ENCODE measurements around the gene TOX3. TPM values are rescaled to one million over a fixed set of nuclear protein-coding genes. Genes with fewer than 3 reads are reported as not detected.

TOX3 gene
- total and polyA plus RNA-seq, 2 experiments from 2014 or later = 9.8 to 15.6 TPM

DNA sequence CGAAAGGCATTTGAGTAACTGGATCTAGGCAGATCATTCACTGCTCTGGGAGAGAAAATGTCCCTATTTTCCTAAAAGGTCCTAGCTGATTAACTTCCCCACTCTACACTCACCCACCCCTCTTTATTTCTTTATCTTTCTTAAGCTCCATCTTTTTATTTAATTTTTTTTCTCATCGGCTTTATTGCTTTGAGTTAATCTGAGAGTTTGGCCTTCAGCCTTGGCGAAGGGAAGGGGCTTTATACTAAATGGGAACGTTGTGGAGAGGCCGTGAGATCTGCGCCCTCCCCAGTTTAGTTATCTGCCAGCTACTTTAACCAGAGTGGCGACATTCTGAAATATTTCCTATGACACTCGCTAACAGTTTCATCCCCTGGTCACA is 882 bp upstream of the TOX3 start:
- H3K36me3 Mint-ChIP-seq (ENCODE audit: low read depth) = no peaks in the 10 kb centered on the region; the same call in 1 of the 3 replicates
- Histone ChIP-seq H3K79me2 (replicated peaks; ENCODE audit: insufficient read depth) (peaks cover 34% of the 10 kb centered on the region), H3K36me3 (ENCODE audit: insufficient read depth) (no peaks in the 10 kb centered on the region), H3K27me3 (ENCODE audit: insufficient read depth) (peaks cover 67% of the 10 kb centered on the region), H3K4me2 (peak overlapping the region; percentile 91), H3K9me2 (ENCODE audit: insufficient read depth) (no peaks in the 10 kb centered on the region), H3K4me3 (peak overlapping the region; percentile 71), H2AFZ (no peak overlapping the region), H3K4me1 (ENCODE audit: insufficient read depth) (peaks cover 42% of the 10 kb centered on the region), H3F3A (replicated peaks; ENCODE audit: low read depth) (peaks cover 7% of the 10 kb centered on the region; the same call in 1 of the 2 replicates), H4K20me1 (replicated peaks; ENCODE audit: insufficient read depth) (no peaks in the 10 kb centered on the region; the same call in 1 of the 2 replicates), H3K27ac (ENCODE audit: low read depth) (no peak overlapping the region)
- ATAC-seq (no peak), DNase-seq (ENCODE audit: low spot score) (no peak)
- H3K27ac Mint-ChIP-seq = no peak overlapping the region; the same call in 1 of the 2 replicates
- peaks cover 28% of the 10 kb centered on the region for H3K27me3 Mint-ChIP-seq (ENCODE audit: insufficient read depth, low read depth, poor library complexity)
- peak overlapping the region; percentile 85 for H3K4me3 Mint-ChIP-seq
- H3K9me3 Mint-ChIP-seq = no peaks in the 10 kb centered on the region
- H3K4me1 Mint-ChIP-seq = peaks cover 43% of the 10 kb centered on the region
- TF ChIP-seq, protein P1, sequence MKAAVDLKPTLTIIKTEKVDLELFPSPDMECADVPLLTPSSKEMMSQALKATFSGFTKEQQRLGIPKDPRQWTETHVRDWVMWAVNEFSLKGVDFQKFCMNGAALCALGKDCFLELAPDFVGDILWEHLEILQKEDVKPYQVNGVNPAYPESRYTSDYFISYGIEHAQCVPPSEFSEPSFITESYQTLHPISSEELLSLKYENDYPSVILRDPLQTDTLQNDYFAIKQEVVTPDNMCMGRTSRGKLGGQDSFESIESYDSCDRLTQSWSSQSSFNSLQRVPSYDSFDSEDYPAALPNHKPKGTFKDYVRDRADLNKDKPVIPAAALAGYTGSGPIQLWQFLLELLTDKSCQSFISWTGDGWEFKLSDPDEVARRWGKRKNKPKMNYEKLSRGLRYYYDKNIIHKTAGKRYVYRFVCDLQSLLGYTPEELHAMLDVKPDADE (IDR thresholded peaks at IDR 0.05) = no peak
- peak; percentile 48 for TF ChIP-seq EZH2 (IDR thresholded peaks at IDR 0.05; ENCODE audit: low read depth, unreplicated experiment)

DNA sequence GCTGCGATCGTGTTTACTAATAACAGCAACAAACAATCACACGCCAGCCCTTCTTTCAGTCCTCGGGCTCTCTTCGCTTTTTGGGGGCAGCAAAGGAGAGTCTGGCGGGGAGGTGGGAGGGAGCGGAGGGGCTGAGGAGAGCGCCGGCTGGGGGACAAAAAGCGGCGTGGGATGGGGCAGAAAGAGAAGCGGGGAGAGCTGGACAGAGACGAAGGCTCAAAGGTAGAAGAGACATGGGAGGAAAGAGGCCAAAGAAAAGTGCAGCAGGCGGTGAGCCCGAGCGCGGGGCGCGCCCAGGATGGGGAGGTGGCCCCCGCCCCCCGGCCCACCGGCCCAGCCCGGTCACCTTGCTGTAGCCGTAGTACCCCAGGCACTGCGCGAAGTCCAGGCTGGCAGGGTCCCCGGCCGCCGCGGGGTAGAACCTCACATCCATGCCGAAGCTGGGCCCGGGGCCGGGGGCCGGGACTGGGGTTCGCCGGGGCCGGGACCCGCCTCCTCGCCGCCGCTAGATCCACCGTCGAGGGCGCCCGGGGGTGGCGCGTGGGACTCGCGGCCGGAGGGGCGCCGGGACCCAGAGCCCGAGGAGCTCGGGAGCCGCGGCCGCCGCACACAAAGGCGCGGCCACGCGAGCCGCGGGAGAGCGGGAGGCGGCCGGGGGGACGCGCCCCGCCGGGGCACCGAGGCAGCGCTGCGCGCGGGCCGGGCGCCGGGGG is 496 bp downstream of the TOX3 start:
- H3F3A ChIP-seq (replicated peaks; ENCODE audit: low read depth) = peaks cover 7% of the 10 kb centered on the region; the same call in 1 of the 2 replicates
- no peak overlapping the region for H3K27ac ChIP-seq (ENCODE audit: low read depth)
- H3K4me3 Mint-ChIP-seq = peak overlapping the region; percentile 92
- H3K9me3 Mint-ChIP-seq = no peaks in the 10 kb centered on the region
- peak; percentile 73 for DNase-seq (ENCODE audit: low spot score)
- peaks cover 37% of the 10 kb centered on the region for H3K4me1 ChIP-seq (ENCODE audit: insufficient read depth)
- H3K27me3 Mint-ChIP-seq (ENCODE audit: insufficient read depth, low read depth, poor library complexity) = peaks cover 23% of the 10 kb centered on the region
- peaks cover 38% of the 10 kb centered on the region for H3K4me1 Mint-ChIP-seq
- peaks cover 3% of the 10 kb centered on the region for H4K20me1 ChIP-seq (replicated peaks; ENCODE audit: insufficient read depth)
- peaks cover 48% of the 10 kb centered on the region for H3K79me2 ChIP-seq (replicated peaks; ENCODE audit: insufficient read depth)
- H3K36me3 Mint-ChIP-seq (ENCODE audit: low read depth) = peaks cover 4% of the 10 kb centered on the region; the same call in 2 of the 3 replicates
- H3K27ac Mint-ChIP-seq = no peak overlapping the region
- peak overlapping the region; percentile 98 for H3K4me2 ChIP-seq
- H3K4me3 ChIP-seq = peak overlapping the region; percentile 76
- H3K27me3 ChIP-seq (ENCODE audit: insufficient read depth) = peaks cover 54% of the 10 kb centered on the region
- no peak for TF ChIP-seq POLR2AphosphoS5 (IDR thresholded peaks at IDR 0.05; ENCODE audit: low read depth)
- 0 out of 2 replicates have a peak, but pooled peaks cover 3% of the 10 kb centered on the region for H3K9me2 ChIP-seq (ENCODE audit: insufficient read depth)
- H3K36me3 ChIP-seq (ENCODE audit: insufficient read depth) = no peaks in the 10 kb centered on the region
- H2AFZ ChIP-seq = no peak overlapping the region
- peak; percentile 18 for ATAC-seq

DNA sequence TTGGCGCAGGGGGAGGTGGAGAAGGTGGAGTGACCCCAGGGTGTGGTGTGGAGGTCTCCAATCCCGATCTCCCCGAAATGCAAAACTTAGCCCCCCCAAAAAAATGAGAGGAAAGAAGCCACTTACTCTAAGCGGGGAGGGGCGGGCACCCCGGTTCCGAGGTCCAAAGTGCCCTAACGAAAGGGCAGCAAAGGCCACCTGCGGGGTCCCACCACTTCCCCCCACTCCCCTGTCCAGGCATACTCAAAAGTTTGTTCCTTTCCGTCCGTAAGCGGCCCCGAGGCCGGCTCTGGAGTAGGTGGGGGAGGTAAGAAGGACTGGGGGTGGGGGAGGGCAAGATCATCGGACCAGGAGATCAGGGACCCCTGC is 1.1 kb downstream of the TOX3 start:
- DNase-seq (ENCODE audit: low spot score) = no peak
- H2AFZ ChIP-seq = peak overlapping the region; percentile 45
- Mint-ChIP-seq H3K9me3 (no peaks in the 10 kb centered on the region), H3K27me3 (ENCODE audit: insufficient read depth, low read depth, poor library complexity) (peaks cover 23% of the 10 kb centered on the region), H3K4me3 (peak overlapping the region; percentile 92), H3K4me1 (peaks cover 38% of the 10 kb centered on the region), H3K27ac (no peak overlapping the region), H3K36me3 (ENCODE audit: low read depth) (peaks cover 4% of the 10 kb centered on the region; the same call in 2 of the 3 replicates)
- H3K36me3 ChIP-seq (ENCODE audit: insufficient read depth) = no peaks in the 10 kb centered on the region
- H3K4me3 ChIP-seq = peak overlapping the region; percentile 76
- peak; percentile 5 for ATAC-seq
- peak overlapping the region; percentile 98 for H3K4me2 ChIP-seq
- peaks cover 48% of the 10 kb centered on the region for H3K27me3 ChIP-seq (ENCODE audit: insufficient read depth)
- H3K4me1 ChIP-seq (ENCODE audit: insufficient read depth) = peaks cover 37% of the 10 kb centered on the region
- peaks cover 6% of the 10 kb centered on the region for H4K20me1 ChIP-seq (replicated peaks; ENCODE audit: insufficient read depth)
- peaks cover 7% of the 10 kb centered on the region; the same call in 1 of the 2 replicates for H3F3A ChIP-seq (replicated peaks; ENCODE audit: low read depth)
- H3K9me2 ChIP-seq (ENCODE audit: insufficient read depth) = 0 out of 2 replicates have a peak, but pooled peaks cover 9% of the 10 kb centered on the region
- H3K79me2 ChIP-seq (replicated peaks; ENCODE audit: insufficient read depth) = peaks cover 53% of the 10 kb centered on the region
- H3K27ac ChIP-seq (ENCODE audit: low read depth) = no peak overlapping the region
- TF ChIP-seq STAT1 (IDR thresholded peaks at IDR 0.05; ENCODE audit: unreplicated experiment) (no peak), ZNF462 (CRISPR knock-in tag; IDR thresholded peaks at IDR 0.05) (no peak), EZH2 (IDR thresholded peaks at IDR 0.05; ENCODE audit: low read depth, unreplicated experiment) (no peak), EZH2phosphoT487 (IDR thresholded peaks at IDR 0.05; ENCODE audit: unreplicated experiment) (no peak), ZNF331 (CRISPR knock-in tag; IDR thresholded peaks at IDR 0.05; ENCODE audit: low read depth) (no peak), ZNF114 (CRISPR knock-in tag; IDR thresholded peaks at IDR 0.05) (no peak)
